ENCODE data around the gene MEGF11.

GRCh38 chr15:66021496-66022162, 231.9 kb downstream of the MEGF11 start:
- TF ChIP-seq CTCF (IDR thresholded peaks at IDR 0.05) (no peak), POLR2A (IDR thresholded peaks at IDR 0.05) (no peak)

Data from uterus (tissue), 2 donors.